Measurements from ENCODE around the gene DAPK2.

DAPK2 gene

GRCh38 chr15:63930034-63930433 lies 116.3 kb downstream of the DAPK2 start:
- TF ChIP-seq CTCF (IDR thresholded peaks at IDR 0.05; ENCODE audit: control insufficient read depth, insufficient read depth, low read depth, low read length, missing control alignments), result no peak

GRCh38 chr15:63928185-63928842 lies 118.0 kb downstream of the DAPK2 start:
- no peak for TF ChIP-seq CTCF (IDR thresholded peaks at IDR 0.05; ENCODE audit: control insufficient read depth, insufficient read depth, low read depth, low read length, missing control alignments)
- no peak for DNase-seq (ENCODE audit: low read depth)
- no peak overlapping the region for H3K4me3 ChIP-seq (ENCODE audit: control insufficient read depth, low read depth, low read length)

More at GRCh38 chr15:63930034-63930433, 116.3 kb downstream of the DAPK2 start:
- no peak overlapping the region for H3K4me3 ChIP-seq (ENCODE audit: control insufficient read depth, low read depth, low read length)
- DNase-seq (ENCODE audit: low read depth), result no peak

GRCh38 chr15:63923993-63924950 lies 122.0 kb downstream of the DAPK2 start:
- TF ChIP-seq CTCF (IDR thresholded peaks at IDR 0.05; ENCODE audit: control insufficient read depth, insufficient read depth, low read depth, low read length, missing control alignments), result no peak
- DNase-seq (ENCODE audit: low read depth), result no peak
- no peak overlapping the region for H3K4me3 ChIP-seq (ENCODE audit: control insufficient read depth, low read depth, low read length)

GRCh38 chr15:63922916-63923315 lies 123.4 kb downstream of the DAPK2 start:
- H3K4me3 ChIP-seq (ENCODE audit: control insufficient read depth, low read depth, low read length), result no peak overlapping the region
- TF ChIP-seq CTCF (IDR thresholded peaks at IDR 0.05; ENCODE audit: control insufficient read depth, insufficient read depth, low read depth, low read length, missing control alignments), result no peak
- DNase-seq (ENCODE audit: low read depth), result no peak

- no peak for DNase-seq (ENCODE audit: low read depth)
- no peak overlapping the region for H3K4me3 ChIP-seq (ENCODE audit: control insufficient read depth, low read depth, low read length)
- no peak for TF ChIP-seq CTCF (IDR thresholded peaks at IDR 0.05; ENCODE audit: control insufficient read depth, insufficient read depth, low read depth, low read length, missing control alignments)
Observed at GRCh38 chr15:63922261-63922904, 123.9 kb downstream of the DAPK2 start.

- TF ChIP-seq CTCF (IDR thresholded peaks at IDR 0.05; ENCODE audit: control insufficient read depth, insufficient read depth, low read depth, low read length, missing control alignments), result no peak
- no peak for DNase-seq (ENCODE audit: low read depth)
- no peak overlapping the region for H3K4me3 ChIP-seq (ENCODE audit: control insufficient read depth, low read depth, low read length)
Observed at GRCh38 chr15:63920504-63921175, 125.6 kb downstream of the DAPK2 start.

Data from AG09309 (cell line).